Left colon (tissue), 2 donors: ENCODE data around the gene CD47. TPM values are rescaled to one million over a fixed set of nuclear protein-coding genes. Genes with fewer than 3 reads are reported as not detected.
A peak's percentile ranks its signal among the peaks of the same experiment; 100 is the strongest.

ENCODE experiments used
- ATAC-seq: fragments of 200-7000 bp; cut with Tn5 transposase; one replicate; pipeline ENCODE4 v1.9.1; 2020; ENCODE audit warnings: mild to moderate bottlenecking, moderate library complexity
- DNase-seq, 2 donors: peaks; one replicate each; pipeline ENCODE4 v3.0.0-alpha.2; 2020
- intact Hi-C, 2 donors: fragments of 100-400 bp; cut with DNase I in 1 of 2; cut with micrococcal nuclease in 1 of 2; formaldehyde crosslinking; loops; one replicate each; pipeline versions ENCODE4 v1.11.2 to v1.14.0; 2022; cut with DNase I, micrococcal nuclease
- total RNA-seq, 2 donors: library from RNA; stranded (reverse); fragmentation: NEBNext Ultra II Directional; extraction: Animal tissue kit (Norgen Biotek cat#: 25700); gene quantifications; one replicate each; pipeline ENCODE4 v1.2.1, GENCODE V29; 2021
- donor health status: DM: no; HTN: no; CAD: no.
- donor health status: DM: yes; HTN: yes; CAD: no.

Gene CD47
- total RNA-seq, 2 donors from 2014 or later: 71.1 to 81.3 TPM

DNA sequence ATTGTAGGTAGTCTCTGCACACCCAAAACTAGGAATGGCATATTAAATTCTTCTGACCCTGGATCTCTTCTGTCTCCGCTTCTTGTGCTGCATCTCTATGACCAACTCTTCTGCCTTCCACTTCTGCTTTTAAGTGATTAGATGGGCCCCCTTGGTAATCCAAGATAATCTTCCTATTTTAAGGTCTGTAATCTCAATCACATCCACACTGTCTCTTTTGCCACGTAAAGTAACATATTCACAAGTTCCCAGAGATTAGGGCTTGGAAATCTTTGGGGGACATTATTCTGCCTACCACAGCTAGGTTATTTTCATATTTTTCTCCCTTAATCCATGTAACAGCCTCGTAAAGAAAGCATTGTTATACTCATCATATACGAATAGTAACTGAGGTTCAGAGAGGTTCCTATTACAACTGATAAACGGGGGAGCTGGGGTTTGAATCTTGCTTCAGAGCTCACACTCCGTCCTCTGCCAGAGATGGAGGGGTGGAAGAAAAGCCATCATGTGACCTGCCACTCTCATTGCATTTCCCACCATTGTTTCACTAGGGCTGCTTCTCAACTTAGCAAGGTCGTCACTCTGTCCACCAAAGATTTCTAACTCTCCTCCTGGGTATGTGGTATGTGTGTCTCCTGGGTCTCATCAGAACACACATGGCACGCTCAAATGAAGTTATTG lies 6.6 kb upstream of the CD47 start:
- DNase-seq (no peak), ATAC-seq (no peak)
- intact Hi-C loops: no loop called here

DNA sequence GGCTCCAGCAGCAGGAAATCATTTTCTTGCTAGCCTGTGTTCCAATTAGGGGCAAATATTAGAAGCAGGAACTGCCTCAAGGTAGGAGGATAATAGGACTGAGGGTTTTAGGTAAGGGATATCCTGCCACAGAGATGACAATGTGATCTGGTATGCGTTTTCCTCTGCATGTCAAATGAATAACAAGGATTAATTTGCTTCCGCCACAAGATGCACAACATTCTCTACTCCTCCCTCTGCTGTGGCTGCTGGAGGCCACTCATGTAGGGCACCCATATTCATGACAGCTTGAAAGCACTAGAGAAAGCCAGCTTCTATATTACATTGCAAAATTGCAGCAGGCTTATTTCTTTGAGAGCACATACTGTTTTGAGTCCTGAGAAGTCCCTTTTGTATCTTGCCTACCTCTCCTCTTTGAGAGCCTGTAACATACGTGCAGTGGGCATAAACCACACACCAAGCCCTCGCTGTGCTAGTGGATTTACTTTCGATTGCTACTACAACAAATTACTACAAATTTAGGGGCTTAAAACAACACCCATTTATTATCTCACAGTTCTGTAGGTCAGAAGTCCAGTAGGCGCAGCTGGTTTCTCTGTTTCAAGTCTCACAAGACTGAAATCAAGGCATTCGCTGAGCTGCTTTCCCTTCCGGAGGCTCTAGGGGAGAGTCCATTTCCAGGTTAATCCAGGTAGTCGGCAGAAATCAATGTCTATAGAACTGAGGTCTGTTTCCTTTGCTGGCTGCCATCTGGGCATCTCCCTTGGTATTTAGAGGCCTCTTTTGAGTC lies 5.9 kb upstream of the CD47 start:
- intact Hi-C loops: no loop called here
- ATAC-seq (no peak), DNase-seq (no peak)

DNA sequence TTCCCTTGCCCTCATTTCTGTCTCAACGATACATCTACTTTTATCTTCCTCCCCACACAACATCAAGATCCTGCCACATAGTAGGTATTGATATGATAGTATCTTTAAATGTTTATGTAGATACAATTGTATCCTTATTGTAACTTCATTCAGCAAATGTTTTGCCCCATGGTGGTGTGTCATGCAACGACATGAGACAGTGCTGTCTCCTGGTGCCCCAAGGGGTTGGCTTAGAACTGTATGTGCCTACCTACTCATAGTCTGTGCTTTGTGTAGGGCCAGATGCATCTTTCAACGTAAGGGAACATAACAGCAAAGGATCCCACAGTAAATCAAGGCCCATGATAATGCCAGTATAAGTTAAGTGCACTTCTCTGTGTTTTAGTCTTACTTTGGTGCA lies 2.8 kb upstream of the CD47 start:
- intact Hi-C loops: no loop called here
- DNase-seq: no peak
- no peak for ATAC-seq

DNA sequence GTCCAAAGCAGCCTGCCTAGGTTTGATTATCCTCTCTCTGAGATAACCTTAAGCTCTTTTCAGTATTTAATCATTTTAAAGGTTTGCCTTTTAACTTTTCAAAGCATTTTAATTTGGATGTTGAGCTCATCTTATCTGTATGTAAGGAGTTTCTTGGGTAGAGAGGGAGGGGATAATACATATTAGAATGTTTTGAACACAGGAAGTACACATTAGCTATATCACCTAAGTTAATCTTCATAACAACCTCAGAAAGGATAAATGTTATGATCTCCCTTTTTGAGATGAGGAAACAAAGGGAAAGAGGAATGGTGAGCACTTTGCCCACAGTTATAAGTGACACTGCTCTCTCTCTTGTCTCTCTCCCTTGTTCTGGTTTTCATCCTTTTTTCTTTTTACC lies 2.2 kb upstream of the CD47 start:
- ATAC-seq (no peak), DNase-seq (no peak)
- intact Hi-C loops: no loop called here

DNA sequence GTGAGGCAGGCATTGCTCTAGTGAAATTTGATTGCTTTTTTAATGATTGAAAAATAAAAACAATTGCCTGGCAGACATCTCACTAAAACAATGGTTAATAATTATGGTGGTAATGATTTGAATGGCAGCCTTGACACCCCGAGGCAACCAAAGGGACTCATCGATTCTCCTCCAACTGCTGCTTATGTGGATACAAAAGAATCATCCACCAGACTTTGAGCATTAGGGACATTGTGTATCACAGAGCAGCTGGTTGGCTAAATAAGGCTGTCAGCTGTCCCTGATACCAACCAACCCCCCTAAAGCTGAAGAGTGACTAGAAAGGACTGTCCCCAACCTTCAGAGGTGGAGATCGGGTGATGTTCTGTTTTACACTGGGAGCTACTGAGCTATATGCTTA lies 1.7 kb upstream of the CD47 start:
- DNase-seq: no peak
- no peak for ATAC-seq
- intact Hi-C loops: no loop called here

DNA sequence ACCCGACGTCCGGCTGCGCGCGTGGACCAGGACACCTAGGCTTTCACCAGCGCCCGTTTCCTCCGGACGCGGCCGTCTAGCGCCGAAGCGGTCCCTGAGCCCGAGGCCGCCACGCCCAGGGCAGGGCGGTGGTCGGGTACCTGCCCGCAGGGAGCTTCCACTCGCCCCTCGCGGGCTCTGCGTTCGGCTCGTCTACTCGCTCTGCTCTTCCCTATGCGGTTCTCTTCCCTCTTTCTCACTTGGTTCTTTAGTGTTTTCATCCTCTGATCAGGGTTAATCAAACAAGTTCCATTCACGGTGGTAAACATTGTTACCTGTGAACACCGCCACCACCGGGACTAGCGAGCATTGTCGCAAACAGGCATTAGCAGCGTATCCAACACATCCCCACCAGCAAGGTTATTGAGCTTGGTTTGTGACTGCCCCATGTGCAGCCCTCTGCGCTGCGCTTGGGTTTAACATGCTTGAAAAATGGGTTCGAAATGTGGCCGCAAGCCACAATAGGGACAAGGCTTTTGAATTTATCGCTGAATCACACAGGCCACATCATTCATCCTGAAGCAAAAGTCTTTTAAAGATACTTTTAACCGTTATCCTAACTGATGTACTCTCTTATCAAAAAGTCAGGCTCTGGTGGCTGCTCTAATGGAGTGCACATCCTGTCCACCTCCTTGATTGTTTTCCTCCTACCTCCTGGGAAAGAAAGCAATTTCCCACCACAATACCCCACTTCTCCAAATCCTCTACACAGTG lies 843 bp upstream of the CD47 start:
- peak; percentile 43 for ATAC-seq

DNA sequence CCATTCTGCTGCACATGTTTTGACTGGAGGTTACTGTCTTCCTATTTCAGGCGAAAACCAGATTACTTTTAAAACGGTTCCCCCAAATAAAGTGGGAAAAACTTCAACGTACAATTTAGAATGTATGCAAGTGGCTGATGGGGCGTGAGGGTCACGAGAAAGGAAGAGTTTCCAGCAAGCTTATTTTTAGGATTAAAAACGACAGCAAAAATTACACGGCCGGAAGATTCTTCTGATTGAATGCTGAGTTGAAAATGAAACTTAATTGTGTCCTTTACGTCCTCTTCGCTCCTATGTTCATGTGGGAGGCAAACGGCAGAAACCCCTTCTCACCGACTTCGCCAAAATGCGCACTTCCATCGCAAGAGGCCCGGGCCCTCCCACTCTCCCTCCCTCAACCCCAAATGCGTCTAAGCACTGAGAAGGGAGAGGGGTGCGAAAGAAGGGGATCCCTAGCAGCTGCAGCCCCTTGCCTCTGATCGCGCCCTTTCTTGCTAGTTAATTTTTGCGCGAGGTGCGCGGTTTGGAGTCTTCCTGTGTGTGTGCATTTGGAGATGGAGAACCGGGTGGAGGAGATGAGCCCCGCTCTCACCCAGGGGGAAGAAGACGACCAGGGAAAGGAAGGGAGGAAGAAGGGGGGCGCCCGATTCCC lies 656 bp downstream of the CD47 start:
- intact Hi-C loops: no loop called here
- DNase-seq (peak; percentile 31 to 58), ATAC-seq (peak; percentile 12)

More for the DNA sequence above, 843 bp upstream of the CD47 start:
- DNase-seq: no peak
- intact Hi-C loops: no loop called here

DNA sequence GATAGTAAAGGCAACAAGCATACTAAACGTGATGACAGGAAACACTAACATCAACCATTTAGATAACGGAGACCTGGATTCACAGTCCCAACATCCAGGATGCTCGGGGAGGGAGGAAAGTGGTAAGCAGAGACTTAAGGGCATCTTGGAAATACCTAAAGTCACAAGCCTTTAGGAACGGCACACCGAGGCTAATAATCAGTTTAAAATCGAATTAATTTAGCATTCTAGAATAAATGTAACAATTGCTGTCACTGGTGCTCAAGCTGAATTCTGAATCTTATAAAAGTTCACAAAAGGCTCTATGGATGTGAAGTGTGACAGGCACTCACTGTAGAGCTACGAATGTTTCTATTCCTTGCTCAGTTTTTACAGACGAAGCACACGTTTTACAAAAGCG lies 1.3 kb downstream of the CD47 start:
- ATAC-seq: no peak
- DNase-seq: no peak
- intact Hi-C loops: no loop called here

DNA sequence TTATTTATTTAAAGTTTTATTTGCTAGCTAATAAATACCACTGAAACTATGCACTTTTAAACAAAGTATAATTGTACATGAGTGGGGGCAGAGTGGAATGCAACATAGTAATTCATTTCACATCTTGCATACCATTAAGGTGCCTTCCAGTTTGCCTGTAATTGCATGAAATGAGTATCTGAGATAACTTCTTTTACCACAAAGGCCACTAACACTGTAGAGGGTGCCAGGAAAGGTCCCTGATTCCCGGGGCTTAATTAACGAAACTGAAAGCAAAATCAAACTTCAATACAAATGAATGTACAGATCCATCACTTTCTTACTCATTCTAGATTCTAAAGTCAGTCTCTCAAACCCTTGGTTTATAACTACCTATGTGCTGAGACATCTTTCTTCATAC lies 2.1 kb downstream of the CD47 start:
- no peak for DNase-seq
- ATAC-seq: no peak
- intact Hi-C loops: no loop called here

DNA sequence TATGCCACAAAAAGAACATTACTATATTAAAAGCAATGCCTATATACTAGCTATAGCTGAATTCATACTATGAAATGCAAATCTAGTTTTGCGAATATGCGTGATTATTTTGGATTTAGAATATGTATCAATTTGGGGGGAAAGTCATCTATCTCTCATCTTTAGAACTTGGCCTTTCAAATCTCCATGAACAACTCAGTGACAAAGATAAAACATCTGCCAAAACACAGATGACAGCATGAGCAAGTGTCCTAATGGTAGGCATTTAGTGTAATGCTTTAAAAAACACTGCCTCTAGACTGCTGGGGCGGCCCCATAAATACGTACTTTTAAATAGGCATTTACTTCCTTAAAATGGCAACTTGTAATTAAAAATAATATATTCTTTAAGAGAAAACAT lies 2.7 kb downstream of the CD47 start:
- DNase-seq (no peak), ATAC-seq (no peak)
- intact Hi-C loops: no loop called here

DNA sequence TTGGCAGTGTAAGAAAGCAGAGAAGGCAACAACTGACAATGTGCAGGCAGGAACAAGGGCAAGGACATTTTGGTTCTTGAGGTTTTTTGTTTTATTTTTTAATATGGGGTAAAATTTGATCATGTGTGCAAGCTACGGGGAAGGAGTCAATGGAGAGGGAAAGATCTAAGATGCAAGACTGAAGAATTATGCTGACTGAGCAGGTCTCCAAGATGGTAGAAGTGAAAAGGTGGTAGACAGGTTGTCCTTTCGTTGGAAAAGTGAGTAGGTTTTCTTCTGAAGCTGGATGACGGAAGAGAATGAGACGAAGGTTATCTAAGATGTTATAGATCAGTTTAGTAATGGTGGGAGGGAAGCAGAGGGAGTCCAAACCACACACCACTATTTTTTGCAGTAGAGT lies 4.2 kb downstream of the CD47 start:
- ATAC-seq (no peak), DNase-seq (no peak)
- intact Hi-C loops: no loop called here

DNA sequence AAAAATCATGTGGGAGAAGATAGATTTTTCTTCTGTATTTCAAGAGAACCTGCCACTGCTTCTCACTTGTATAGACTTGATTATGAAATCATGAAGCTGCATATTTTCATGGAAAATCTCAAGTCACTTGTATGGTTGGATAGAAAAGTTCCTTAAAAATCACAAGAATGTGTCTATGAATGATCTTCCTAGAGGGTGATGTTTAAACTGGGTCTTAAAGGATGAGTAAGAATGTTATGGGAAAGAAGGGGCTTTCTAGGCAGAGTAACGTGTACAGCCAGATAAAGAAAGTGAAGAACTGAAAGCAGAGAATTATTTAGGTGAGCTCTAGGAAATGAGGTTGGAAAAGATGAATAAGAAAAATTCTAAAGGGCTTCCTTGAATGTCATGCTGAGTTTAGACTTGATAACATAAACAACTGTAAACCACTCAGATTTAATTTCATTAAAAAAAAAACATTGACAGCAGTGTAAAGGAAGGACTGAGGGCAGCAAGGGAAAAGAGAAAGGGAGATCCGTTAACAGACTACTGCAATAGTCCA lies 5.0 kb downstream of the CD47 start:
- intact Hi-C loops: no loop called here
- DNase-seq (no peak), ATAC-seq (no peak)

DNA sequence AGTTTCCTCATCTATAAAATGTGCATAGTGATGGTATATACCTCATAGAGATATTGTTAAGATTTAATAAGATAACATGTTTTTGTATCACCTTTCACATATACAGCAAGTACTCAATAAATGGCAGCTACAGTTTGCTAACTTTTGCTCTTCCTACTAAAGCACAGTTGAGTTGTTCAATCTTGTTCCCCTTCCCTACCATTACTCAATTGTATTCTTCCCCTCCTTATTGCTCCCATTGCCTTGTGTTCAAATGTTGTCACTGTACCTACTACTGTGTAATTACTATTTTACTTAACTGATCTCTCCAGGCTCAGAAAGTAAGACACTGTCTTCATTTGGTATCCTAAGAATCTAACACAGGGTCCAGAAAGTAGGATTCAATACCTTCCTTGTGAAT lies 5.5 kb downstream of the CD47 start:
- DNase-seq (no peak), ATAC-seq (no peak)
- intact Hi-C loops: no loop called here

DNA sequence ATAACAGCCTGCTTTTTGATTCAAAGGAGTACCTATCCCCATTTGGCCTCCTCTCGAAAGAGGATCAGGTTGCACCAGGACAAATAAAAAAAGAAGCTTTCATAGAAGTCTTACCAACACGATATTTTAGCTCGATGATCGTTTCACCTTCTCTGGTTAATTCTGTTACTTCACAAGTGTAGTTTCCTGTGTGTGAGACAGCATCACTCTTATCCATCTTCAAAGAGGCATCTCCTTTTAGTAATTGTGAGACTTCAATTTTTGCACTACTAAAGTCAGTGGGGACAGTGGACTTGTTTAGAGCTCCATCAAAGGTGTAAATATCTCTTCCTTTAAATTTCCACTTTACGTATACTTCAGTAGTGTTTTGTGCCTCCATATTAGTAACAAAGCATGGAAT lies 11.0 kb downstream of the CD47 start:
- intact Hi-C loops: no loop called here
- ATAC-seq (no peak), DNase-seq (no peak)

DNA sequence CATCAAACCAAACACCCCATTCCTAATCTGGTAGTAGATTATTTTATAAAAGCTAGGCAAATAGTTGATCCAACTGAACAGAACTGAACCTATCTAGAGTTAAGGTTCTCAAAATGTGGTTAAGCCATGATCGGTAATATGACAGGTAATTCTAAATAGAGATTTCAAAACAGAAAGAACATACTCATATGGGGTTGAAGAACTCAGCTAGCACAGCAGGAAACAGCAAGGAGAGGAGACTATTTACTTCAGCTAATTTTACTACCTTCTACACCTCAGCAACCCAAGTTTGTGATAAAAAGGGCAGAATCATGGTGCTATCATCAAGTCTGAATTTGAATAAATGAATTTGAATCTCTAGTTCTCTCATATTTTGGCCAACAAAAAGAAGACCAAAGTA lies 11.8 kb downstream of the CD47 start:
- DNase-seq (no peak), ATAC-seq (no peak)
- intact Hi-C loops: no loop called here

DNA sequence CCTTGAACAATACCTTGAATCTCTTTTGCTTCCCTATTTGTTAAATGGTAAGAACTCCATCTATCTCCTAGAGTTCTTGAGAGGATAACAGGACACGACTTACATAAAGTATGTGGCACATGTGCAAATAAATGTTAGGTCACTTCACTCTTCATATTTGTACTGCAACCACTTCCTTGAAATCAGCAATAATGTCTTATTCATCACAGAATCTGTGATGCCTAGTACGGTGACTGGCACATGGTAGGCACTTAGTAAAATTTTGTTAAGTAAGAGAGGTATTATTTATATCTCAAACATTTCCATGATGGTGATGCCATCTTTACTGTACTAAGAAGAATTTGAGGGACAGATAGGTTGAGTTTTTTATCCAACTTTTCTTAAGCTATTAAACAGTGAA lies 14.3 kb downstream of the CD47 start:
- DNase-seq: no peak
- intact Hi-C loops: no loop called here

DNA sequence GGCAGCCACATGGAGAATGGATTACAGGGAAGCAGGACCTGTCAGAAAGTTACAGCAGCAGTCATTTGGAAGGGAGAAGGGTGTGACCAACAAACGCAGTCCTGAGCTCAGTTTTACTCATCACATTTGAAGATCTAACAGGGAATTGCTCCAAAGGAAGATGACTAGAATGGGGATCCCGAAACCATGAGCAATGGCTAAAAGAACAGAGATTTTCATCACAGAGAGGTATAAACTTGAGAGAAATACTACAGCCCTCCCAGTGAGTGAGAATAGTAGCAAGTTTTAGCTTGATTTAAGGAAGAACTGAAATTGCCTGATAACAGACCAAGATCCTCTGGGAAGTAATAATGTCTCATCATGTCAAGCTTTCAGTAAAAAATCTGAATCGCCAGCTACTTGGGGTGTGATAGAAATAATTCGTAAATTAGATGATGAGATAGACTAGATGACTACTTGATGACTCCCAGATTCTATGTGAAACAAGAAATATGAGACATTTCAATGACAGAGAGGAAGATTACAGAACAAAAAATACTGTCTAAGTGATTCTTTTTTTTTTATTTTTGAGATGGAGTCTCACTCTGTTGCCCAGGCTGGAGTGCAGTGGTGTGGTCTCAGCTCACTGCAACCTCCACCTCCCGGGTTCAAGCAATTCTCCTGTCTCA lies 16.9 kb downstream of the CD47 start:
- intact Hi-C loops: no loop called here
- DNase-seq (no peak), ATAC-seq (no peak)

More for the DNA sequence above, 14.3 kb downstream of the CD47 start:
- no peak for ATAC-seq

DNA sequence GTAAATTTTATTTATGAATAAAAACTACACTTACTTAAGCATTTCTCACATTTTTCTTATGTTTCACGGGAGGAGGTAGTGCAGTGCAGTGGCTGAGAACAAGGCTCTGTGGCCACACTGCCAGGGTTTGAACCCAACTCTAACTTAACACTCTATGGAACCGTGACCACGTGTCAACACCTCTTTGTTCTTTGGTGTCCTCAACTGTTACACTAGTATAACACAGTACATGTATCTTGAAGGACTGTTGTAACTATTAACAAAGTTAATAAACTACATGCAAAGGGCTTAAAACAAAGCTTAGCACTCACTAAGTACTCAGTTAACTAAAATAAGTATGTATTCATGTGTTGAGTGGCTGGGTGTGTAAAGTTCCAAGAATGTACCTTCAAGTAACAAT lies 19.5 kb downstream of the CD47 start:
- DNase-seq (no peak), ATAC-seq (no peak)
- intact Hi-C loops: no loop called here

DNA sequence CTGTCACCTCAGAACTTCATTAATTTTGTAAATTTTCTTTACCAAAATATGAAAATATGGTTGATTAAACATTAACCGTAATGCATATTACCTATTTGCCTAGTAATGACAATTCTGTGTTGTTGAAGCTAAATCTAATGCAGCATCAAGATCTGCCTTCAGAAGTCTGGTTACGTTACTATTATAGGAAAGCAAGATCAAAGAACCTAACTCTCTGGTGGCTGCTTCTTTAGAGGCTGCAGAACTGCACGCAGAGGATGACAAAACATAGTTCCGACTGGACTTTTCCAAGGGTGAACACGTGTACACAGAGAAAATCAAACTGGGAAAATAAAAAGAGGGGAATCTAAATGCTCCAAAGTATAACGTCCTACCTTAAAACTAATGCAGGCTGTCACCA lies 20.5 kb downstream of the CD47 start:
- intact Hi-C loops: no loop called here
- no peak for DNase-seq
- no peak for ATAC-seq
